Measurements from ENCODE around the gene CACNA1G.

Gene CACNA1G

GRCh38 chr17:50533720-50534148, 26.8 kb upstream of the CACNA1G start:
- DNase-seq (ENCODE audit: low read depth), result peak; percentile 34

DNA sequence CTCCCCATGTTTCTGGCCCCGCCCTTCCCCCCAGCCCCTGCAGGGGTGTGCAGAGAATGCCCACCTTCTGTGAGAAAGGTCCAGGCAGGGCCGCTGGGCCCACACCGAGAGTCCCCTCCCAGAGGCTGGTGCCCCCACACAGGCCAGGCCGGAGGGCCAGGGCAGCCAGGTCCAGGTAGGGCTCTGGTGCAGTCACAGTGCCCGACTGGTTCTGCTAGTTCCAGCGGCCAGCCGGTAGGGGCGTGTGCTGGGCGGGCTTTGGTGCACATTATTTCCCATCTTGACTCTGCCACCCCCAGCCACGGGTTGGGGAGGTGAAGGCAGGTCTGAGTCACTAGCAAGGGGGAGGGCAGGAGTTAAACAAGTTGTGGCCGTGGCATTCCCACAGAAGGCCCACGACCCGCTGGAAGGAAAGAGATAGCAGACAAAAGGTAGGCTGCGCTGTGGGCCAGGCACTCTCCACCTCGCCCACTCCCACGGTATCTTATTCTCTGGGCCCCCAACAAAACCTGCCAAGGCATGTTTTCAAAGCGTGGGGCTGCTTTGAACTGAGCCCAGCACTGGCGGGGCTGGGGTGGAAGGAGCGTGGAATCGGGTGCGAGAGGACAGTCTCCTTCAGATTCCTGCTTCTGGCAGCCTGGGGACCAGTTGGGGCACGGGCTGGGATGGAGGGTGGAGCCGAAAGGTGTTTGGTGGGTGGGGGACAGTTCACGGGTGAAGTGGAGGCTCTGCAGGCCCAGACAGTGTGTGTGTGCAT, 26.1 kb upstream of the CACNA1G start:
- no peak for DNase-seq (ENCODE audit: low read depth)

DNA sequence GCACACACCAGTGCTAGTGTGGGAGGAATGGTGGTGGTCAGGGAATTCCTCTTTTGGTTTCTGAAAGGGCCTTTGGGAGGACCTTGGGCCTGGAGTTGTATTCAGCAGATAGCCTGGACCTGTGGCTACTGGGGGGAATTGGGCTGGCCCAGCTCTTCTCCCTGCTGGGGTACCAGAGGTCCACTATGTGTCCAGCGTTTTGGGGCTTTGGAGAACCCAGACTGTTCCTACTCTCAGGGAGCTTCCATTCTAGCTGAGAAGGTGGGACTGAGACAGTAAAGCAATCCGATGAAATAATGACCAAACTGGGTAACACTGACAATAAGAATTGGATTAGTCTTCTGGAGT, 25.6 kb upstream of the CACNA1G start:
- no peak for DNase-seq (ENCODE audit: low read depth)

- no peak for DNase-seq (ENCODE audit: low read depth)
These were observed 25.1 kb upstream of the CACNA1G start for GRCh38 chr17:50535407-50535806.

GRCh38 chr17:50536683-50537646, 23.6 kb upstream of the CACNA1G start:
- no peak for DNase-seq (ENCODE audit: low read depth)

DNA sequence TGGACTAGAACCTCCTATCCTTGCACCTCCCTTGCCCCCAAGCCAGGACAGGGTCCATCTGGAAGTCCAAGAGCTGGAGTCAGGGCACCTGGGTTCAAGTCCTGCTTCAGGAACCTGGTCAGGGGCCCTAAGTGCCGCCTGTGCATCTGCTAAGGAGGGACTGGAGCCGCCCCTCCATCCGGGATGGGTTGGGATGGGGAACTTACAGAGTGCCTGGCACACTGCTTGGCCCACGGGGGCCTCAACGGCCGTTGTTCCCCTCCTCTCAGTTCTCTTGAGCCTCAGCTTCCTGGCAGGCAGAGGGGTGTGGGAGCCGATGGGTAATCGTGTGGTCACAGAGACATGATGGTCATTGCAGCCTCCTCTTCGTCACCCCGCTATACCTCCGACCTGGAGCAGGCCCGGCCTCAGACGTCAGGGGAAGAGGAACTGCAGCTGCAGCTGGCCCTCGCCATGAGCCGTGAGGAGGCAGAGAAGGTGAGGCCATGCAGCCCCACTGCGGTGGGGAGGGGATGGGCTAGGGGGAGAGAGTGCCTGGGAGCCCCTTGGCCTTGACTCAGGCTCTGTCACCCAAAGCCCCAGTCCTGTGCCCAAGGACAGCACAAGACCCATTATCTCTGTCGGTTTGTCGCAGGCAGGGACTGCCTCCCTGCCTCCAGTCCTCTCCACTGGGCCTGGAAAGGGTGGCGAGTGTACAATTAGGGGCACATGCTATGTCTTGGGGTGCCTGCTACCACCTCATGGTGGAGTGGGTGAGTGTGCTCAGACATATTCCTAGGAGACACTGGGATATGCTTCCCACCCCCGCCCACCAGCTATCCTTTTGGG, 22.6 kb upstream of the CACNA1G start:
- no peak for DNase-seq (ENCODE audit: low read depth)

DNA sequence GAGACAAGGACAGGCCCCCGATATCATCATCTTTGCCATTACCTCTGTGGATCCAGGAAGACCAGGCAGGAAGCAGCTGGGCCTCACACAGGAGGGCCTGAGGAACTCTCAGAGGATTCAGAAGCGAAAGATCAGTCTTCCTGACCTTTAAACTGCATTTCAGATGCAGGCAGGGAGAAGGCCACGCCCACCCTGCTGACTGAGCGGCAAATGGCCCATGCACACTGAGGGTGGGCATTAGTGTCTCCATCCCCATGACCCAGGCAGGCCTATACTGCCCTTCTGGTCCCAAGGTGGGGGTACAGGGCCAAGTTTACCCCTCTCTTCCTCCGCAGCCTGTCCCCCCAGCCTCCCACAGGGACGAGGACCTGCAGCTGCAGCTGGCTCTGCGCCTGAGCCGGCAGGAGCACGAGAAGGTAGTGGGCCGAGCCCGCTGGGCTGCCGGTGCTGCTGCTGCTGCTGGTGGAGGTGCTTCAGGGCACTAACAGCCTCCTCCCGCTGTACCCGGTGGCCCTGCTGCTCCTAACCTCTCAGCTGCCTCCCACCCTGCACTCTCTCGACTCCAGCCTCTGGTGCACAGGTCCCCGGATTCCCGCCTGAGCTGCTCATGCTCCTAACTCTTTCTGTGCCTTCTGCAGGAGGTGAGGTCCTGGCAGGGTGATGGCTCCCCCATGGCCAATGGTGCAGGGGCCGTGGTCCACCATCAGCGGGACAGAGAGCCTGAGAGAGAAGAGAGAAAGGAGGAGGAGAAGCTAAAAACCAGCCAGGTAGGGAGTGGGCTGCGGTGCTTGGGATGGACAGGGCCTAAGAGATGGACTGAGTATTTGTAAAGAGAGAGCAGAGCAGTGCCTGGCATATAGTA, 21.7 kb upstream of the CACNA1G start:
- DNase-seq (ENCODE audit: low read depth), result no peak

DNA sequence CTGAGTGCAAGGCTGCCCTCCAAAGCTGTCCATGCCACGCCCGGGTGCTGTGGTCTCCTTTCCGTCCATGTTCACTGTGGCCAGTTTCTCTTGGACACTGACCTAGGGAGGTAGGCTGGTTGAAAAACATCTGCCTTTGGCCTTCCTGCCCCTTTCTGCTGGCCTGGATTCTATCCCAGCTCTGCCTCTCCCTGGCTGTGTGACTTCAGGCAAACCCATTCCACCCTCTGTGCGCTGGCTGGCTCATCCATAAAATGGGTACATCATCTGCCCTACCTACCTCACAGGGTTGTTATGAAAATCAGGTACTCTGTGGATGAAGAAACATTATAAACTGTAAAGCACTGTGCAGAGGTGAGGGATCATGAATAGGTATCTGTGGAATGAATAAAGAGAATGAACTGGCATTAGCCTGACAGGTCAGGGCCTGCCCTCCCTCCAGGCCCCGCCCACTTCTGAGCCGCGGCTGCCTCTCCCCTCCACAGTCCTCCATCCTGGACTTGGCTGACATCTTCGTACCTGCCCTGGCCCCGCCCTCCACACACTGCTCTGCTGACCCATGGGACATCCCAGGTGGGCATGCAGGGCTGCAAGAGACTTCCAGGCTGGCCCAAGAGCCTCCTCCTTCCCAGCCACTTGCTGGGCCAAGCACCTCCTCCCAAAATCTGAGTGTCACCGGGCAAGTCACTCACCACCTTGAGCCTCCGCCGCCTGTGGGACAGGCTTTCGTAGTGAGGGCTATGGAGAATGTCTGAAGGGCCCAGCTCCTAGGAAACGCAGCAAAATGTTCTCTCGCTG, 20.6 kb upstream of the CACNA1G start:
- DNase-seq (ENCODE audit: low read depth), result no peak

- no peak for DNase-seq (ENCODE audit: low read depth)
These were observed 19.7 kb upstream of the CACNA1G start for GRCh38 chr17:50540560-50541401.

DNA sequence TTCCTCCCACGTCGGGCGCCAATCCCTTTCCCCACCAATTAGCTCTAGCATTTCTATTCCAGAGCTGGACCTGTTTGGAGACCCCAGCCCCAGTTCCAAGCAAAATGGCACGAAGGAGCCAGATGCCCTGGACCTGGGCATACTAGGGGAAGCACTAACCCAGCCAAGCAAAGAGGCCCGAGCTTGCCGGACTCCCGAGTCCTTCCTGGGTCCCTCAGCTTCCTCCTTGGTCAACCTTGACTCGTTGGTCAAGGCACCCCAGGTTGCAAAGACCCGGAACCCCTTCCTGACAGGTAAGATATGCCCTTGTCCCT, 19.2 kb upstream of the CACNA1G start:
- DNase-seq (ENCODE audit: low read depth), result no peak

GRCh38 chr17:50541716-50542688, 18.5 kb upstream of the CACNA1G start:
- DNase-seq (ENCODE audit: low read depth), result peak; percentile 72

DNA sequence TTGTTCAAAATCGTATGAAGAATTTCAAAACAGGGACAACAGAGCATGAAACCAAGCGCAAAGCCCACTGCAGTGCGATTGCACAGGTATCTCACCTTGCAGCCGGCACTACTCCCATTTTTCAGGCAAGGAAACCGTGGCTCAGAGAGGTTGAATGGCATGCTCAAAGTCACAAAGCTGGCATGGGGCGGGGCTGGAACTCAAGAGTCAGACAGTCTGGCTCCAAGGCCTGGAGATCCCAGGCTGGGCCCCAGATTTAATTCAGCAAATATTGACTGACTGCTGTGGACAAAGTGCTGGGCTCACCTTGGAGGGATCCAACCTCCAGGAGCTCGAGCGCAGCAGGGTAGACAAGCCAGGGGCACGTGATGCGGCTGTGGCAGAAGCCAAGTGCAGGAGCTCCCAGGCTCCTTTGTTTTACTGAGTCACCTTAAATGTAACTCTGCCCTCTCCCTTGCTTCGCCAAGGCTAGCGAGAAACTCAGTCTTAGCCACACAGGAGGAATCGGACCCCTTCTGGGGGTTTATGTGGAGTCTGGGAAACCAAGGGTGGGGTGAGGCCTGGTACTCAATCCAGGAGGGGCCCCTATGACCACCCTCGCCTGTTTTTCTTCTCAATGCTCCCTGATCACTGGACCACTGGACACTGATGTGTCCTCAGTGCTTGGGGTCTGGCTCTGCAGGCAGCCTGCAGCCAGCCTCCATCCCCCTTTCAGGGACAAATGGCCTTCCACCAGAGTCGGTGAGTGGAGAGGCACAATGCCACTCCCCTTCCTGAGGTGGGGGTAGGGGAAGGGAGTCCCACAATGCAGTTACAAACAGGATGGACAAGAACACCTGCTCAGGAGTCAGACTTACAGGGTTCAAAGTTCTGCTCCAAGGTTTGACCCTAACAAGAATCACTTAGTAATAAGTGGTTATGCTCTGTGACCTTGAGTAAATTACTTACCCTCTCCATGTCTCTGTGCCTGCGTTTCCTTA, 17.4 kb upstream of the CACNA1G start:
- no peak for DNase-seq (ENCODE audit: low read depth)

GRCh38 chr17:50544516-50544915, 16.0 kb upstream of the CACNA1G start:
- no peak for DNase-seq (ENCODE audit: low read depth)

DNA sequence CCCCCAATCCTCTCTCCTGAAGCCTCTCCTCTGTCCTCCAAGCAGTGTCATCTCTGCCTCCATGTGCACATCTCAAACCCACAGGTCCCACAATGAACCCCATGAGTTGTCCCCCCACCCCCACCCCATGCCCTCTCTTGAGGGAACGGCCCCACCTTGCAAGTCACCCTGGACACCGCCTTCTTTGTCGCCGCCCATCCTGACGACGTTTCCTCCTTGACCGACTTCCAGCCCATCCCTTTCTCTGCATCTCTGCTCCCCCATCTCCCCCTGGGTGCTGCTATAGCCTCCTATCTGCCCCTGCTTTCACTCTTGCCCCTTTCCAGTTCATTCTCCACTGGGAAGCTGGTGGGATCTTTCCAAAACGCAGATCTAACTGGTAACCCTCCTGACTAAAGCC, 15.2 kb upstream of the CACNA1G start:
- DNase-seq (ENCODE audit: low read depth), result no peak

- no peak for DNase-seq (ENCODE audit: low read depth)
These were observed 13.8 kb upstream of the CACNA1G start for GRCh38 chr17:50546701-50547034.

DNA sequence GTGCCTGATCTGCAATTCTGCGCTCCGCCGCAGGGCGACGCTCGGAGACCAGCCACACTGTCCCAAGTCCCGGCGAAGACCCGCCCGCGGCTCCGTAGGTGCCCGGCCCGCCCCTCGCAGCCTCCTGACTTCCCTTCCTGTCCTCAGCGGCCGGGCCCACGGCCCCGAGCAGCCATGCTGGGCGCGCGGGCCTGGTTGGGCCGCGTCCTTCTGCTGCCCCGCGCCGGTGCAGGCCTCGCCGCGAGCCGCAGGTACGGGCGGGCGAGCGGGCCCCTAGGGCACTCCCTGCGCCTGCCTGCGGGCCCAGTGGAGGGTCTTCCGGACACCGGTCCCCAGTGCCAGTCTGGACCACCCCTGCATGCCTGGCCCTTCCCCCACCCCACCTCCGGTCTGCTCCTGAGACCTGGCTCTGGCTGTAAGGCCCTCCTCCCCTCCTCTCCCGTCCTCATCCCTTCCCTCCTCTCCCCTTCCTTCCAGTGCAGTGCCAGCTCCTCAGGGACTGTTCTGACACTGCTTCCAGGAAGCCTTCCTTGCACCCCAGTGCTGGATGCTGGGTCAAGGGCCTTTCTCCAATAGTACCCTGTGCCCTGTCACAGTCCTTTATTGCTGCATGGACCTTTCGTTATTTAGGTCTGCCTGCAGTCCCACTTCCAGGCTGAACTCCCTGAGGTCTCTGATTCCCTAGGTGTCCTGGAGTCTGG, 13.3 kb upstream of the CACNA1G start, which contains the start of gene SPATA20:
TSS of gene SPATA20 (plus strand) at position 140 of the 701 bp plus-strand sequence. CDS start at position 175, 35 bp downstream.
- peak; percentile 90 for DNase-seq (ENCODE audit: low read depth)

DNA sequence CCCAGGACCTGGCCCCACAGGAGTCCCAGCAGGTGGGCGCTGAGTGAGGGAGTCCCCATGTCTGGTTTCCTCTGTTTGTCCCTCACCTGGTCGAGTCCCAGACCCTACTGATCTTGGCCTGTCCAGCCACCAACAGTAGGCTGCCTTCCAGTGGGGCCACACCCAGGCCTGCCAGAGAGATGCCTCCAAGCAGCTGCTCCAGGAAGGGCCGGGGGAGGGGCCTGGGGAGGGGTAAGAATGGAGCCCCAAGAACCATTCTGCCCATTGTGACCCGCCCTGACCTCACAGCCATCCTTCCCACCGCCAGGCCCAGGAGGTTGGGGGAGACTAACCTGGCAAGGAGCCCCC, 12.8 kb upstream of the CACNA1G start:
- DNase-seq (ENCODE audit: low read depth), result no peak
